Thyroid gland (tissue), 4 donors: ENCODE data around the gene ADSS1.

Experiments used
- POLR2A ChIP-seq, 2 donors: fragments of 450-650 bp; IDR thresholded peaks; one replicate each; pipeline ENCODE4 v1.6.1; 2017; ENCODE audit warnings: antibody characterized with exemption in 2 of 2, mild to moderate bottlenecking in 2 of 2, moderate library complexity in 1 of 2
- TF ChIP-seq, protein P1 (sequence below), 6 experiments: fragments of 200-600 bp in 3 of 6; fragments of 450-650 bp in 3 of 6; sonication (generic) in 3 of 6; IDR thresholded peaks; one replicate each; pipeline ENCODE4 v1.5.1; 2016 to 2019; ENCODE audit warnings: antibody characterized with exemption in 6 of 6, mild to moderate bottlenecking in 2 of 6, inconsistent platforms in 1 of 6, moderate library complexity in 1 of 6

DNA sequence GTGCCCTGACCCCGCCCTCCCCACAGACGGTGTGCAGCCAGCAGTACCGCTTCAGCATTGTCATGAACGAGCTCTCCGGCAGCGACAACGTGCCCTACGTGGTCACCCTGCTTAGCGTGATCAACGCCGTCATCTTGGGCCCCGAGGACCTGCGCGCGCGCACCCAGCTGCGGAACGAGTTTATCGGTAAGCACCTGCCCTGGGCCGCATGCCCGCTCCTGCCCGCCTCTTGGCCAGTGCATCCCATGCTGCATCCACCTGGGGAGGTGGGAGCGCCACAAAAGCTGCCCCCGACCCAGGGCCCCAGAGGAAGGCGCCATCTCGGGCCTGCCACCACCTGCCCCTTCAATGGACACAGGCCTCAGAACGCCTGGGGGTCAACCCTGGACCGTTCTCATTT is 20.8 kb upstream of the ADSS1 start:
- no peak for TF ChIP-seq POLR2A (IDR thresholded peaks at IDR 0.05)
- TF ChIP-seq, protein P1, sequence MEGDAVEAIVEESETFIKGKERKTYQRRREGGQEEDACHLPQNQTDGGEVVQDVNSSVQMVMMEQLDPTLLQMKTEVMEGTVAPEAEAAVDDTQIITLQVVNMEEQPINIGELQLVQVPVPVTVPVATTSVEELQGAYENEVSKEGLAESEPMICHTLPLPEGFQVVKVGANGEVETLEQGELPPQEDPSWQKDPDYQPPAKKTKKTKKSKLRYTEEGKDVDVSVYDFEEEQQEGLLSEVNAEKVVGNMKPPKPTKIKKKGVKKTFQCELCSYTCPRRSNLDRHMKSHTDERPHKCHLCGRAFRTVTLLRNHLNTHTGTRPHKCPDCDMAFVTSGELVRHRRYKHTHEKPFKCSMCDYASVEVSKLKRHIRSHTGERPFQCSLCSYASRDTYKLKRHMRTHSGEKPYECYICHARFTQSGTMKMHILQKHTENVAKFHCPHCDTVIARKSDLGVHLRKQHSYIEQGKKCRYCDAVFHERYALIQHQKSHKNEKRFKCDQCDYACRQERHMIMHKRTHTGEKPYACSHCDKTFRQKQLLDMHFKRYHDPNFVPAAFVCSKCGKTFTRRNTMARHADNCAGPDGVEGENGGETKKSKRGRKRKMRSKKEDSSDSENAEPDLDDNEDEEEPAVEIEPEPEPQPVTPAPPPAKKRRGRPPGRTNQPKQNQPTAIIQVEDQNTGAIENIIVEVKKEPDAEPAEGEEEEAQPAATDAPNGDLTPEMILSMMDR (IDR thresholded peaks at IDR 0.05): no peak
